IPS DF 6.9 (cell line): ENCODE data around the gene APBB2.

Experiments used
- DNase-seq: peaks from one replicate; pipeline ENCODE4 v3.0.0-alpha.2; 2013; ENCODE audit warnings: low read depth, low spot score
- H3K27ac ChIP-seq: one replicate; pipeline ENCODE4 v1.5.1; 2013; ENCODE audit warnings: low read length, control low read depth
- H3K27me3 ChIP-seq: 2 replicates; pipeline ENCODE4 v1.6.1; 2013; ENCODE audit warnings: mild to moderate bottlenecking, low read length; ENCODE audit not compliant: control insufficient read depth, insufficient read depth
- H3K36me3 ChIP-seq: 2 replicates; pipeline ENCODE4 v1.6.1; 2013; ENCODE audit warnings: low read length; ENCODE audit not compliant: control insufficient read depth, insufficient read depth
- H3K4me1 ChIP-seq: 2 replicates; pipeline ENCODE4 v1.6.1; 2013; ENCODE audit warnings: low read length; ENCODE audit not compliant: control insufficient read depth, insufficient read depth
- H3K4me3 ChIP-seq: 2 replicates; pipeline ENCODE4 v1.5.1; 2013; ENCODE audit warnings: mild to moderate bottlenecking, low read length
- H3K9me3 ChIP-seq: 2 replicates; pipeline ENCODE4 v1.6.1; 2013; ENCODE audit warnings: low read length, inconsistent platforms; ENCODE audit not compliant: control insufficient read depth, insufficient read depth
- WGBS: extraction: QIAGEN DNeasy Blood & Tissue Kit; methylation state at CpG from one replicate; pipeline ENCODE4 v1.1.7; 2013; ENCODE audit warnings: mixed read lengths, missing lambda C conversion rate; ENCODE audit not compliant: insufficient read length, insufficient coverage; 5-methylcytosine and 5-hydroxymethylcytosine counted together

The APBB2 gene

GRCh38 chr4:41178372-41179370 is 35.7 kb downstream of the APBB2 start:
- no peaks in the 10 kb centered on the region; the same call in 1 of the 2 replicates for H3K4me1 ChIP-seq
- no peaks in the 10 kb centered on the region for H3K9me3 ChIP-seq
- WGBS, result no CpG with 5 or more reads among the region's 7 CpGs
- no peaks in the 10 kb centered on the region for H3K36me3 ChIP-seq
- H3K27me3 ChIP-seq, result no peaks in the 10 kb centered on the region
- H3K27ac ChIP-seq, result no peak overlapping the region
- H3K4me3 ChIP-seq, result no peak overlapping the region
- no peak for DNase-seq

GRCh38 chr4:41177016-41177415 is 37.3 kb downstream of the APBB2 start:
- no peaks in the 10 kb centered on the region for H3K9me3 ChIP-seq
- H3K27ac ChIP-seq, result no peak overlapping the region
- DNase-seq, result no peak
- H3K27me3 ChIP-seq, result no peaks in the 10 kb centered on the region
- H3K36me3 ChIP-seq, result no peaks in the 10 kb centered on the region
- H3K4me1 ChIP-seq, result no peaks in the 10 kb centered on the region; the same call in 1 of the 2 replicates
- H3K4me3 ChIP-seq, result no peak overlapping the region

DNA sequence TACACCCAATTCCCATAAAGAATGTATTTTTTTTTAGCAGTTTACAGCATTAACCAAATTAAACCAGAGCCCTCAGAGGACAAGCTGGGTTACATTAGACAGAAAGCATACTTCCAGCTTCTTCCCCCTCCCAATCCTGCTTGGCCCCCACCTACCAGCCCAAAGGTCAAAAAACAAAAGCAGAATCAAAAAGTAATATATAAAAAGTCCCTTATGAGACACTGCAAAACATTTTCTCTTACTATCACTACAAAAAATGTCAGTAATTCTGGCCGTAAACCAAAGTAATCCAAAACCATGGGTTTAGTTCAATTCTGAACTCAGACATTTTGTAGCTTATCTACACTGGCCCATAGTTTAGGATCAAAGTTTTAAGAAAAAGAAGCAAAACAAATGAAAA is 38.0 kb downstream of the APBB2 start:
- Histone ChIP-seq H3K36me3 (no peaks in the 10 kb centered on the region), H3K9me3 (no peaks in the 10 kb centered on the region), H3K4me1 (no peaks in the 10 kb centered on the region; the same call in 1 of the 2 replicates), H3K27ac (no peak overlapping the region), H3K27me3 (no peaks in the 10 kb centered on the region), H3K4me3 (no peak overlapping the region)
- DNase-seq, result no peak
- WGBS, result no CpG with 5 or more reads among the region's 1 CpG

DNA sequence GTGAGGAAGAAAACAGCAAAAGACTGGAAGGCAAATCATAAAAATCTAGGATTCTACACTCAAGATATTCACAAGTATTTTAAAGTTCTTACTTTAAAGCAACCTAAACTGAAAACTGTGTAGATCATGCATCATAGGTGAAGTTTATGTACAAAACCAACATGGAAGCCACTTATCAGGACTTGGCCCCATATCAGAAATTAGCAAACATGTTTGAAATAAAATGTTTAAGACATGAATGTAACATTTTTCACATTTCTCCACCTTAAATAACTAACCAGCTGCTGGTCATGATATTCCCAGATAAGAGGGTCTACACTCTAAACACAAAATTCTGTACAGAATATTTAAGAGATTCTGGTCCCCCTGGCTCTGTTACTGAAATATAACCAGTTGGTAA is 38.5 kb downstream of the APBB2 start:
- Histone ChIP-seq H3K4me1 (no peaks in the 10 kb centered on the region; the same call in 1 of the 2 replicates), H3K4me3 (no peak overlapping the region), H3K9me3 (no peaks in the 10 kb centered on the region), H3K27me3 (no peaks in the 10 kb centered on the region), H3K27ac (no peak overlapping the region), H3K36me3 (no peaks in the 10 kb centered on the region)
- no peak for DNase-seq

DNA sequence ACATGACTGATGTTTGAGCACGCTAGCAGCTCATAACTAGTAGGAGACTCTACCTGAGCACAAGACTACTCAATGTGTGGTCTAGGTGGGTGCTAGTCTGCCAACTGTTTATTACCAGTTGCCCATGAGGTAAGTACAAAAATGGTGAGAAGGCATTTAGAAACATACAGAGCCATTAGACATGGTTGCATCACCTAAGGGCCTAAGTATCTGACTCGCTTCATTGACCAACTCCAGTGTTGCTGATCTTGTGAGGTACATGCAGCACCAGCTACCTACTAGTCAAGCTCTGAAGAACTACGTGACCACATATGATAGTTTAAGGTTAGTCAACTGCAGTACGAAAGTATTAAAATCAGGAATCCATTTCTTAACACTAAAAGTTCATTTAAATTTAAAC is 39.9 kb downstream of the APBB2 start:
- WGBS, result no CpG with 5 or more reads among the region's 4 CpGs
- no peak for DNase-seq
- Histone ChIP-seq H3K4me3 (no peak overlapping the region), H3K27ac (no peak overlapping the region), H3K9me3 (no peaks in the 10 kb centered on the region), H3K4me1 (no peaks in the 10 kb centered on the region; the same call in 1 of the 2 replicates), H3K36me3 (no peaks in the 10 kb centered on the region), H3K27me3 (no peaks in the 10 kb centered on the region)

DNA sequence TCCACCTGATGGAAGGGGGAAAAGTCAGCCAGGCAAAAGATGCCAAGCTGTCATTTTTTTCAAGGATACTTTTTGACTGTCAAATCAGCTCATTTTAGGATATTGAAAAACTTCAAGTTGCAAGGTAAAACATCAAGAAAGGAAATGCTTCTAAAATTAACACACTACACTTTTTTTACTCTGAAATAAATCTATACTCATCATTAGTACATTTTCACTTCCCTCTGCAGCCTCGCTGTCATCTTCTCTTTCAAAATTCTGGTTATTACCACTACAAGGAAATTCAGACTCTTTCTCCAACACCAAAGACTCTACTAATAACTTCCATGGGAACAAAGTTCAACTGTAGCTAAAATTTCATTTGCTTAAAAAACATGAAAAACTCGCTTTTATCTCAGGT is 41.6 kb downstream of the APBB2 start:
- no peak for DNase-seq
- H3K4me3 ChIP-seq, result no peak overlapping the region

GRCh38 chr4:41169256-41169800 is 45.0 kb downstream of the APBB2 start:
- Histone ChIP-seq H3K36me3 (no peaks in the 10 kb centered on the region), H3K27me3 (no peaks in the 10 kb centered on the region), H3K9me3 (no peaks in the 10 kb centered on the region), H3K4me3 (no peak overlapping the region), H3K4me1 (no peaks in the 10 kb centered on the region), H3K27ac (no peak overlapping the region)
- WGBS, result no CpG with 5 or more reads among the region's 4 CpGs
- DNase-seq, result no peak

More for the DNA sequence above, 41.6 kb downstream of the APBB2 start:
- Histone ChIP-seq H3K9me3 (no peaks in the 10 kb centered on the region), H3K27me3 (no peaks in the 10 kb centered on the region), H3K27ac (no peak overlapping the region), H3K4me1 (no peaks in the 10 kb centered on the region), H3K36me3 (no peaks in the 10 kb centered on the region)
- no CpG with 5 or more reads among the region's 2 CpGs for WGBS

- H3K4me1 ChIP-seq, result no peaks in the 10 kb centered on the region
- H3K9me3 ChIP-seq, result no peaks in the 10 kb centered on the region
- no CpG with 5 or more reads among the region's 4 CpGs for WGBS
- H3K36me3 ChIP-seq, result no peaks in the 10 kb centered on the region
- no peak overlapping the region for H3K27ac ChIP-seq
- no peaks in the 10 kb centered on the region for H3K27me3 ChIP-seq
- no peak overlapping the region for H3K4me3 ChIP-seq
- no peak for DNase-seq
Observed at GRCh38 chr4:41167191-41167590, 47.2 kb downstream of the APBB2 start.

- WGBS, result no CpG with 5 or more reads among the region's 2 CpGs
- H3K36me3 ChIP-seq, result no peaks in the 10 kb centered on the region
- H3K4me1 ChIP-seq, result no peaks in the 10 kb centered on the region
- H3K27ac ChIP-seq, result no peak overlapping the region
- H3K4me3 ChIP-seq, result no peak overlapping the region
- H3K9me3 ChIP-seq, result no peaks in the 10 kb centered on the region
- H3K27me3 ChIP-seq, result no peaks in the 10 kb centered on the region
- DNase-seq, result no peak
Observed at GRCh38 chr4:41164405-41164804, 49.9 kb downstream of the APBB2 start.

GRCh38 chr4:41161355-41161754 is 53.0 kb downstream of the APBB2 start:
- Histone ChIP-seq H3K27me3 (no peaks in the 10 kb centered on the region), H3K4me1 (no peaks in the 10 kb centered on the region), H3K4me3 (no peak overlapping the region), H3K27ac (no peak overlapping the region), H3K36me3 (no peaks in the 10 kb centered on the region), H3K9me3 (no peaks in the 10 kb centered on the region)
- no CpG with 5 or more reads among the region's 3 CpGs for WGBS
- no peak for DNase-seq
